ENCODE data around the gene LRMDA. TPM values are rescaled to one million over a fixed set of nuclear protein-coding genes. Genes with fewer than 3 reads are reported as not detected.

The LRMDA gene
- total RNA-seq, 4 donors from 2014 or later, result 12.0 to 15.9 (median 13.9) TPM

DNA sequence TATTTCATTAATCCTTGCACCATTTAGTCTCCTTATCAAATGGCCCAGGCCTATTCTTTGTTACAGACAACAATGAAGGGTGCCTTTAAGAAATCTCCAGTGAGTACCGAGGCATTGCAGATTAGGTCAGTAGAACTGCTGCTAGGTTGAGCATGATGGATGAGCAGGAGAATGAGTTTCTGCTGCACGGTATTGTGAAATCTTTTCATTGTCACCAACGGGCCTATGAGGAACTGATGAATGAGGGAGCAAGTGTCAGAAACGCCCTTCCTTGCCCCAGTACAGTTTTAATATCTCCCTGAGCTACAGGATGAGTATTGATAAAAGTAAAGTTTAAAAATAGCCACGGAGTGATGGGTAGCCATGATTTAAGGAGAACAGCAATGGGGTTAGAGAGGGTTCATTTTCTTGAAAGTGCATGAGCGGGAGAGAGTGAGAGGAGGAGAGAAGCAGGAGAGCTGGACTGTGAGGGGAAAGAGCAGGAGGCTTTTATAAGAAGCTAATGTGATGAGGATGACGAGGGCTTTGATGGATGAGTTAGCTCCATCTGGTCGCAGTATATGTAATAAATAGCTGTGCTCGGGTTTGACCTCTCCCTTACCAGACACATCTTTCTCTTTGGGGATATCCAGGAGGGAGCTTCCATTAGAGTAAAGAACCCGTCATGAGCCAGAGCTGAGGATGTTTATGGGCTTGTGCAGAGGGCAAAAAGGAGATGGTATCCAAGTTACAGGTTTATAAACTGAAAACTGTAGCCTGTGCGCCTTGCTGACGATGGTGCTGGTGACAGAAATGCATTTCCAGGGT lies 526.1 kb downstream of the LRMDA start:
- ATAC-seq (ENCODE audit: low FRiP score), result no peak
- DNase-seq (ENCODE audit: low spot score), result no peak
- TF ChIP-seq, protein P1, sequence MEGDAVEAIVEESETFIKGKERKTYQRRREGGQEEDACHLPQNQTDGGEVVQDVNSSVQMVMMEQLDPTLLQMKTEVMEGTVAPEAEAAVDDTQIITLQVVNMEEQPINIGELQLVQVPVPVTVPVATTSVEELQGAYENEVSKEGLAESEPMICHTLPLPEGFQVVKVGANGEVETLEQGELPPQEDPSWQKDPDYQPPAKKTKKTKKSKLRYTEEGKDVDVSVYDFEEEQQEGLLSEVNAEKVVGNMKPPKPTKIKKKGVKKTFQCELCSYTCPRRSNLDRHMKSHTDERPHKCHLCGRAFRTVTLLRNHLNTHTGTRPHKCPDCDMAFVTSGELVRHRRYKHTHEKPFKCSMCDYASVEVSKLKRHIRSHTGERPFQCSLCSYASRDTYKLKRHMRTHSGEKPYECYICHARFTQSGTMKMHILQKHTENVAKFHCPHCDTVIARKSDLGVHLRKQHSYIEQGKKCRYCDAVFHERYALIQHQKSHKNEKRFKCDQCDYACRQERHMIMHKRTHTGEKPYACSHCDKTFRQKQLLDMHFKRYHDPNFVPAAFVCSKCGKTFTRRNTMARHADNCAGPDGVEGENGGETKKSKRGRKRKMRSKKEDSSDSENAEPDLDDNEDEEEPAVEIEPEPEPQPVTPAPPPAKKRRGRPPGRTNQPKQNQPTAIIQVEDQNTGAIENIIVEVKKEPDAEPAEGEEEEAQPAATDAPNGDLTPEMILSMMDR (IDR thresholded peaks at IDR 0.05), result no peak

DNA sequence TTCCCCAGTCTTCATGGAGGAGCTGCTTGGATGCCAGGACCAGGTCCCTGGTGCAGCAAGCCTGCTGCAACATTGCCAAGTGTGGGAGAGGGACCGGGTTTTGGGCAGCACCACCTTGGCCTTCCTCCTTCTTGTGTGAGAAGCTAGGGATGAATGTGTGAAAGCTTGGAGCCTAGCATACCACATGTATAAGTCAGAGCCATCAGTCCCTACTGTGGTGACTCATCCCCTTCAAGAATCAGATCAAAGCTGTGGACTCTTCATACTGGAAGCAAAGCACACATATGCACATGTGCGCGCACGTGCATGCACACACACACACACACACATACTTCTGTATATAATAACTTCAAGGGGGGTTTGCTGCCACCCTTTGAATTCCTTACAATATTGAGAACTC lies 527.8 kb downstream of the LRMDA start:
- ATAC-seq (ENCODE audit: low FRiP score) (peak; percentile 85), DNase-seq (ENCODE audit: low spot score) (no peak)

DNA sequence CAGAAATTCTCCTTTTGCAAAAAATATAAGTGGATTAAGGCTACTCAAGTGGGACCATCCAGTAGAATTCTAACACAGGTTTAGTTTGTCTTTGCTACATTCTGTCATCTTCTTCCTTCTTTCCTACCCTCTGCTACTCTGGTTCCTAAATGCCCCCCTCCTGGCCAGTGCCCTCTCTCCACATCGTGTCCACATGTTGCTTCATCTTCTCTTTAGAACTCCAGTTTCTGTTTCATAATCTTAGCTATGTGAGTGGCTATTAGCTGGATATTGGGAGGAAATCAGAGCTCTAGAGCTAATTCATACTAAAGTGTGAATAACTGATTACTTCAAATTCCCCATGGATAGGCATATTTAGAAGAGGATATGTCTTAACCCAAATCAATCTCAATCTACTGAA lies 528.5 kb downstream of the LRMDA start:
- no peak for DNase-seq (ENCODE audit: low spot score)
- TF ChIP-seq, protein P1 (IDR thresholded peaks at IDR 0.05), result no peak
- ATAC-seq (ENCODE audit: low FRiP score), result no peak

More for the DNA sequence above, 527.8 kb downstream of the LRMDA start:
- TF ChIP-seq, protein P1 (IDR thresholded peaks at IDR 0.05), result no peak

DNA sequence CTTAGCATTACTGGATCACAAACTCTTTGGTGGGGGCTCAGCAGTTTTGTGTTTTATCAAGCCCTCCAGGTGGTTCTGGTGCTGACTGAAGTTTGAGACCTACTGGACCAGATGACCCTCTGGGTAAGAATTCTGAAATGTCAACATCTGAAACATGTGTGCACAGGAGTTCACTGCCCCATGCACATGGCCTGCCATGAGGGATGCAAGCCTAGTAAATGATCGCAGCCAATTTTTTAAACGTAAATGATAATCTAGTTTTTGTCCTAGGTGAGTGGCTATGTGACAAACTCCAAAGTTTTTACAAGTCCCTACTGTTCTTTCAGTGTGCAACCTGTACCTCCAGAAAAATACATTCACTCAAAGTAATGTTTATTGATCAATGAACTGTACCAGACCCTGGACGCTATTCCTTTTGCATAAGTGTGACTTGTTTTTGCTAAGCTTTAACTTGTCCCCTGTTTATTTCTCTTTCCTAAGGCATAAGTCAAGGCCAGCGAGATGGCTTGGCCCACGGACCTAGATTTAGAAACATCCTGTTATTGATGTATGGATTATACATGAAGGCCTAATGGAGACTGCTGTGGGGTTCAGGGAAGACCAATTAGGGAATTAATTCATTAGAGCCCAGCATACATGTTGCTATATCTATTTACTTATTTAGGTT lies 531.1 kb downstream of the LRMDA start:
- no peak for DNase-seq (ENCODE audit: low spot score)
- no peak for ATAC-seq (ENCODE audit: low FRiP score)
- TF ChIP-seq, protein P1 (IDR thresholded peaks at IDR 0.05), result no peak

DNA sequence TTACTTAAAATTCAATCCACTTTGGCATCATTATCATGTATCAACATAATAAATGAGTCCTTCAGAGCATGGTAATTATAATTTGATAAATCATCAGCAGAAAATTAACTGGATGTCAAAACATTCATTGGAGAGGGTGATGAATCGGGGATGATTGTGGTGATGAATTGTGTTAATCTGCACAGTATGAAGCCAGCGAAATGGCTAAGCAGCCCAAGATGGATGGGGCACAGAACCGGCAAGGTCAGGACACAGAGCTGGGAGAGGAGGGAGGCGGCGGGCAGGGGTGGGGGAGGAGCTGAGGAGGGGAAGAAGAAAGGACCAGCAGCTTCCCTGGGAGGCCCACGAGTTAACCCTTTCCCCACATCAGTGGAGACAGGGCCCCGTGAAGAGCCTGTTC lies 536.1 kb downstream of the LRMDA start:
- ATAC-seq (ENCODE audit: low FRiP score) (no peak), DNase-seq (ENCODE audit: low spot score) (no peak)
- TF ChIP-seq, protein P1 (IDR thresholded peaks at IDR 0.05), result no peak

DNA sequence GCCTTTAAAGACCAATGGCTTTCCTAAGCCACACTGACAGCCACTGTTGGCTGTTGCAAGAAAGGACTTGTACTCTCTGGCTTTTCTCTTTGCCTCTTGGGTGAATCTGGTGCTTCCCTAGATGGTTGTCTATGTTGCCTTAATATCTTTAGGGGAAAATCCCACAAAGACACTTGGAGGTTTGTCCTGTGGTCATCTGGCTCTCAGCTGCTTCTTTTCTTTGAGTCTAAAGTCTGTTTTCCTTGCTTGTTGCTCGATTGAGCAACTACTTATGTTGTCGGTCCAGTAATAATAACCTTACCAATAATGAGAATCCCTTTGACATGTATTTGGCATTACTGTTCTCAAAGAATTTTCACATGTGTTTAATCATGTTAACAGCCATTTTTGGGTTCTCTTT lies 537.6 kb downstream of the LRMDA start:
- TF ChIP-seq, protein P1 (IDR thresholded peaks at IDR 0.05), result no peak
- ATAC-seq (ENCODE audit: low FRiP score) (no peak), DNase-seq (ENCODE audit: low spot score) (no peak)

Data from omental fat pad (tissue), 4 donors.